ENCODE measurements around the gene KIRREL3.

Gene KIRREL3

GRCh38 chr11:126742582-126742981, 258.0 kb downstream of the KIRREL3 start:
- no peak overlapping the region for H3K4me3 ChIP-seq (ENCODE audit: low read depth in 1 of 2, low read length in 1 of 2)

GRCh38 chr11:126740846-126741245, 259.7 kb downstream of the KIRREL3 start:
- Histone ChIP-seq H3K27ac (no peak overlapping the region), H3K36me3 (no peaks in the 10 kb centered on the region), H3K27me3 (peaks cover 3% of the 10 kb centered on the region), H3K4me3 (ENCODE audit: low read depth in 1 of 2, low read length in 1 of 2) (no peak overlapping the region), H3K4me1 (ENCODE audit: control insufficient read depth in 1 of 2, insufficient read depth in 1 of 2, low read depth in 1 of 2, low read length in 1 of 2) (no peaks in the 10 kb centered on the region), H3K9me3 (no peaks in the 10 kb centered on the region)
- no peak for TF ChIP-seq CTCF (IDR thresholded peaks at IDR 0.05)

More at GRCh38 chr11:126742582-126742981, 258.0 kb downstream of the KIRREL3 start:
- Histone ChIP-seq H3K36me3 (no peaks in the 10 kb centered on the region), H3K9me3 (no peaks in the 10 kb centered on the region), H3K27me3 (no peaks in the 10 kb centered on the region), H3K27ac (no peak overlapping the region), H3K4me1 (ENCODE audit: control insufficient read depth in 1 of 2, insufficient read depth in 1 of 2, low read depth in 1 of 2, low read length in 1 of 2) (no peaks in the 10 kb centered on the region)
- no peak for TF ChIP-seq CTCF (IDR thresholded peaks at IDR 0.05)

- Histone ChIP-seq H3K4me1 (ENCODE audit: control insufficient read depth in 1 of 2, insufficient read depth in 1 of 2, low read depth in 1 of 2, low read length in 1 of 2) (no peaks in the 10 kb centered on the region), H3K4me3 (ENCODE audit: low read depth in 1 of 2, low read length in 1 of 2) (no peak overlapping the region), H3K9me3 (no peaks in the 10 kb centered on the region), H3K27me3 (peaks cover 3% of the 10 kb centered on the region), H3K27ac (no peak overlapping the region), H3K36me3 (no peaks in the 10 kb centered on the region)
- no peak for TF ChIP-seq CTCF (IDR thresholded peaks at IDR 0.05)
Observed at GRCh38 chr11:126739499-126740145, 260.9 kb downstream of the KIRREL3 start.

GRCh38 chr11:126738295-126739031, 262.1 kb downstream of the KIRREL3 start:
- Histone ChIP-seq H3K4me3 (ENCODE audit: low read depth in 1 of 2, low read length in 1 of 2) (no peak overlapping the region), H3K9me3 (no peaks in the 10 kb centered on the region), H3K36me3 (no peaks in the 10 kb centered on the region), H3K27ac (no peak overlapping the region), H3K27me3 (peaks cover 3% of the 10 kb centered on the region), H3K4me1 (ENCODE audit: control insufficient read depth in 1 of 2, insufficient read depth in 1 of 2, low read depth in 1 of 2, low read length in 1 of 2) (no peaks in the 10 kb centered on the region)
- TF ChIP-seq CTCF (IDR thresholded peaks at IDR 0.05) = no peak

GRCh38 chr11:126736682-126737572, 263.6 kb downstream of the KIRREL3 start:
- no peak for TF ChIP-seq CTCF (IDR thresholded peaks at IDR 0.05)
- peaks cover 3% of the 10 kb centered on the region for H3K27me3 ChIP-seq
- no peaks in the 10 kb centered on the region for H3K36me3 ChIP-seq
- no peaks in the 10 kb centered on the region for H3K9me3 ChIP-seq
- H3K27ac ChIP-seq = no peak overlapping the region
- no peaks in the 10 kb centered on the region for H3K4me1 ChIP-seq (ENCODE audit: control insufficient read depth in 1 of 2, insufficient read depth in 1 of 2, low read depth in 1 of 2, low read length in 1 of 2)
- H3K4me3 ChIP-seq (ENCODE audit: low read depth in 1 of 2, low read length in 1 of 2) = no peak overlapping the region

Measured in neutrophil (primary cell).